Osteocyte (in vitro differentiated cells): ENCODE data around the gene CHGA. TPM values are rescaled to one million over a fixed set of nuclear protein-coding genes. Genes with fewer than 3 reads are reported as not detected.

Experiments
- DNase-seq: peaks from one replicate; pipeline ENCODE4 v3.0.0; 2021; ENCODE audit warnings: mixed read lengths; ENCODE audit not compliant: unreplicated experiment; ENCODE audit errors: extremely low spot score
- H3K27ac Mint-ChIP-seq: one replicate; pipeline ENCODE4 v1.8.0; 2021; ENCODE audit warnings: mild to moderate bottlenecking, mixed read lengths; ENCODE audit not compliant: unreplicated experiment
- H3K27me3 Mint-ChIP-seq: one replicate; pipeline ENCODE4 v1.8.0; 2021; ENCODE audit warnings: mixed read lengths; ENCODE audit not compliant: unreplicated experiment
- H3K36me3 Mint-ChIP-seq: one replicate; pipeline ENCODE4 v1.8.0; 2021; ENCODE audit warnings: mixed read lengths; ENCODE audit not compliant: unreplicated experiment
- H3K4me1 Mint-ChIP-seq: one replicate; pipeline ENCODE4 v1.8.0; 2021; ENCODE audit warnings: mixed read lengths; ENCODE audit not compliant: unreplicated experiment
- H3K4me3 Mint-ChIP-seq: one replicate; pipeline ENCODE4 v1.8.0; 2021; ENCODE audit warnings: mild to moderate bottlenecking, moderate library complexity, mixed read lengths; ENCODE audit not compliant: unreplicated experiment
- H3K9me3 Mint-ChIP-seq: one replicate; pipeline ENCODE4 v1.8.0; 2021; ENCODE audit warnings: mixed read lengths; ENCODE audit not compliant: unreplicated experiment
- total RNA-seq: library from RNA; stranded (reverse); gene quantifications from 2 replicates; pipeline ENCODE4 v1.2.1, GENCODE V29; 2021
- TF ChIP-seq, protein P1 (sequence below): fragments of 200-600 bp; sonication (generic); IDR thresholded peaks from 2 replicates; pipeline ENCODE4 v1.5.0; 2021; ENCODE audit warnings: antibody characterized with exemption, mild to moderate bottlenecking, moderate library complexity

Gene CHGA
- total RNA-seq, 1 donor from 2014 or later, result 0.27 TPM

DNA sequence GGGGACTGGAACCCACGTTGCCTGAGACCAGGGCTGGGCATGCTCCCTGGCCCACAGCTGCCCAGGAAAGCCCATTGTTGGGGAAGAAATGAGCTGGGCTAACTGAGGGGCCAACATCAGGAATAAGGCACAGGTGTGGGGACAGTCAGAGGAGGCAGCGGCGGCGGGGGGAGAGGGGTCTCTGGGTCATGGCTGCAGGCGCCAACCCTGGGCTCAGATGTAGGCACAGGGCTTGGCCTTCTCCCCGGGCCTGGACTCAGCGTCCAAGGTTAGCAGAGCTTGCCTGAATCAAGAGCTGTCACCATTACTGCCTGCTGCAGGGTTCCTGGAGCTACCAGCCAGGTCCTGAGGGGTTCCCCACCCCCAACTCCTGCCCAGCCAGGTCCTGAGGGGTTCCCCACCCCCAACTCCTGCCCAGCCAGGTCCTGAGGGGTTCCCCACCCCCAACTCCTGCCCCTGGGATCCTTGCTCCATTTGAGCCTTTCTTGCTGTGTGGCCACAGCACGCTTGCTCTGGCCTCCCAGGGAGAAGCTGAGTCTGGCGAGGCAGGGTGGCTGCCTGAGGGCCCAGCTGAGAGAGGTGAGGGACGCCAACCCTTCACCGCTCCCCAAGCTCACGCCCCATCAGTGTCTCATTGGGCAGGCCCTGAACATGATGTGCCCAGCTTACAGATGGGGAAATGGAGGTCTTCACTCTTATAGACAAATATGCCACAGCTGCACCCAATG, 6.2 kb downstream of the CHGA start:
- DNase-seq, result no peak
- no peaks in the 10 kb centered on the region for H3K4me1 Mint-ChIP-seq
- H3K9me3 Mint-ChIP-seq, result no peaks in the 10 kb centered on the region
- H3K4me3 Mint-ChIP-seq, result no peak overlapping the region
- peaks cover 17% of the 10 kb centered on the region for H3K27me3 Mint-ChIP-seq
- no peak overlapping the region for H3K27ac Mint-ChIP-seq
- TF ChIP-seq, protein P1, sequence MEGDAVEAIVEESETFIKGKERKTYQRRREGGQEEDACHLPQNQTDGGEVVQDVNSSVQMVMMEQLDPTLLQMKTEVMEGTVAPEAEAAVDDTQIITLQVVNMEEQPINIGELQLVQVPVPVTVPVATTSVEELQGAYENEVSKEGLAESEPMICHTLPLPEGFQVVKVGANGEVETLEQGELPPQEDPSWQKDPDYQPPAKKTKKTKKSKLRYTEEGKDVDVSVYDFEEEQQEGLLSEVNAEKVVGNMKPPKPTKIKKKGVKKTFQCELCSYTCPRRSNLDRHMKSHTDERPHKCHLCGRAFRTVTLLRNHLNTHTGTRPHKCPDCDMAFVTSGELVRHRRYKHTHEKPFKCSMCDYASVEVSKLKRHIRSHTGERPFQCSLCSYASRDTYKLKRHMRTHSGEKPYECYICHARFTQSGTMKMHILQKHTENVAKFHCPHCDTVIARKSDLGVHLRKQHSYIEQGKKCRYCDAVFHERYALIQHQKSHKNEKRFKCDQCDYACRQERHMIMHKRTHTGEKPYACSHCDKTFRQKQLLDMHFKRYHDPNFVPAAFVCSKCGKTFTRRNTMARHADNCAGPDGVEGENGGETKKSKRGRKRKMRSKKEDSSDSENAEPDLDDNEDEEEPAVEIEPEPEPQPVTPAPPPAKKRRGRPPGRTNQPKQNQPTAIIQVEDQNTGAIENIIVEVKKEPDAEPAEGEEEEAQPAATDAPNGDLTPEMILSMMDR, result no peak
- H3K36me3 Mint-ChIP-seq, result no peaks in the 10 kb centered on the region

DNA sequence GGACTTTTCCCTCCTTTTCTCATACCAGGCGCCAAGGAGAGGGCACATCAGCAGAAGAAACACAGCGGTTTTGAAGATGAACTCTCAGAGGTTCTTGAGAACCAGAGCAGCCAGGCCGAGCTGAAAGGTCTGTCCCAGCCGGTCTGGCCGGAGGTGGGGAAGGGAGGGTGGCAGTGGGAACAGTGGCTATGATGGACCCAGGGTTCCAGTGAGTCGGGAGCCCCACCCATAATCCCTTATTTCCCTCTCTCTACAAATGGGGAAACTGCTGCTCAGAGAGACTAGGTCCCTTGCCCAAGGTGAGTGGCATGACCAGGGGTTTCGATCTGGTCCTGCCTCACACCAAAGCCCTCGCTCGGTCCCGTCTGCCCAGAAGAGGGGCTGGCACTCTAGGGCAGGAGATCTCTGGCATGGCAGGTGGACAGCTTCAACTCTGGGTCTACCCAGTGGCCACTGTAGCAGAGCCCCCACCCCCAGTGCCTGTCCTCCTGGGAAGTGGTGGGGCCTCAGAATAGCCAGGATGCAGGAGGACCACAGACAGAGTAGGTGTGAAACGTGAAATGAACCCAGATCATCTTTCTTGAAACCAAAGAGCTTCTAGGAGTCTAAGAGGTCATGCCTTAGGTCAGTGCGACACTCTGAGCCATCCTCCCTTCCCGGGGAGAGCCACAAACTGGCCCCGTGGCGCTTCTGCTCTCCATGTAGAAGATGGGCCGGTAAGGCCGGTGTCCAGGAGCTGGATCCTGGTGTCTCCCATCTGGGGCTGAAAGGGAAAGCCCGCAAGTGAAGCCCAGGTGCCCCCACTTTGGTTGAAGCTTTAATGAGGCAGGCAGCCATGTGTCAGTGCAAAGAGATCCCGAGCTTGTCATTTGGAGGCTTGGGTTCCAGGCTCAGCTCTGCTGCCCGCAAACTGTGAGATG, 7.0 kb downstream of the CHGA start:
- H3K27ac Mint-ChIP-seq, result no peak overlapping the region
- H3K36me3 Mint-ChIP-seq, result no peaks in the 10 kb centered on the region
- no peaks in the 10 kb centered on the region for H3K4me1 Mint-ChIP-seq
- no peak for DNase-seq
- TF ChIP-seq, protein P1, result no peak
- H3K4me3 Mint-ChIP-seq, result no peak overlapping the region
- peaks cover 11% of the 10 kb centered on the region for H3K27me3 Mint-ChIP-seq
- H3K9me3 Mint-ChIP-seq, result no peaks in the 10 kb centered on the region

DNA sequence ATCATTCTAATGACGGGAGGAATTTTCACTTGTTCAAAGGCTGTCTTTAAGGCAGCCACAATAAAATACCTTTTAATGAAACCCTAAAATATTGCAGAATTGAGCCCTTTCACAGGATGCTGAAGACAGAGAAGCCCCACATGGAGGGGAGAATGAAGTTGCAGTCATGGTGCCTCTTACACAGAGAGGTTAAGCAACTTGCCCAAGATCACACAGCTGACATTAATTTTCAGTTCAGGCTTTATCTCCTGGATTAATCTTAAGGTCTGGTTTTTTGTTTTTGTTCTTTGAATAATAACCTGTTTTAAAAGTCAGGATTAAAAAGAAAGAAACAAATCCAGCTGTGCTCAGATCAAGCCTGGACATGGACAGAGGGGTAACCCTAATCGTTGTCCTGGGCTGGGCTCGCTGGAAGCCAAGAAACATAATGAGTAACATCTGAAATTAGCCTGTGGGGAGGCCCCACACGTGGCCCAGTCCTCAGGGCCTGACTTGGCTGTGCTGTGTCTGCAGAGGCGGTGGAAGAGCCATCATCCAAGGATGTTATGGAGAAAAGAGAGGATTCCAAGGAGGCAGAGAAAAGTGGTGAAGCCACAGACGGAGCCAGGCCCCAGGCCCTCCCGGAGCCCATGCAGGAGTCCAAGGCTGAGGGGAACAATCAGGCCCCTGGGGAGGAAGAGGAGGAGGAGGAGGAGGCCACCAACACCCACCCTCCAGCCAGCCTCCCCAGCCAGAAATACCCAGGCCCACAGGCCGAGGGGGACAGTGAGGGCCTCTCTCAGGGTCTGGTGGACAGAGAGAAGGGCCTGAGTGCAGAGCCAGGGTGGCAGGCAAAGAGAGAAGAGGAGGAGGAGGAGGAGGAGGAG, 8.0 kb downstream of the CHGA start:
- Mint-ChIP-seq H3K27ac (no peak overlapping the region), H3K36me3 (no peaks in the 10 kb centered on the region), H3K4me1 (no peaks in the 10 kb centered on the region), H3K9me3 (no peaks in the 10 kb centered on the region), H3K27me3 (peaks cover 8% of the 10 kb centered on the region), H3K4me3 (no peak overlapping the region)
- TF ChIP-seq, protein P1, result no peak
- no peak for DNase-seq

DNA sequence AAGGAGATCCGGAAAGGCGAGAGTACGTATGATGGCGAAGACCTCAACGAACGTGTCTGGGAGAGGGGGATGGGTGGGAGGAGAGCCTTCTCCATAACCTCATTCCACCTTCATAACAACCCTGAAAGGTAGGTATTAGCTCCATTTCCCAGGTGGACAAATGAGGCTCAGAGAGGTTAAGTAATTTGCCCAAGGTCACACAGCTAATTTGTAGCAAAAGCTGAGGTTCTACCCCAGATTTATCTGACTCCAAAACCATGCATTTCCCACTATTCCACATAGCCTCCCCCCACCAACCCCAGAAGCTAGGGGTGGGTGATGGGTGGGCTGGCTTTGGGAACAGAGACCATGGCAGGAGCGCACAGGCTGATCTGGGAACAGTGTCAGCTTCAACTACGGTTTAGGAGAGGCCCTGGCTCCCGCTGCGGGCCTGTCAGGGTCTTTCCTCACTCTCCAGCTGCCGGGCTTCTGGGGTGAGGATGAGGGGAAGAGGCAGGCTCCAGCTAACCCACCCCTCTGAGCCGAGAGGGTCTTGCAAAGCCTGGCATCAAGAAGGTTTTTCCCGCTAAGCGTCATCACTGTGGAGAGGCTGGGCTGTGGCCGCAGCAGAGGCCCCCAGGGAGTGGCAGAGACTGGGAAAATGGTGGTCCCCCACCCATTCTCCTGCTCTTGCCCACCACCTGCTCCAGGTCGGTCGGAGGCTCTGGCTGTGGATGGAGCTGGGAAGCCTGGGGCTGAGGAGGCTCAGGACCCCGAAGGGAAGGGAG, 8.9 kb downstream of the CHGA start:
- Mint-ChIP-seq H3K9me3 (no peaks in the 10 kb centered on the region), H3K4me3 (no peak overlapping the region), H3K36me3 (no peaks in the 10 kb centered on the region), H3K27me3 (peaks cover 2% of the 10 kb centered on the region), H3K4me1 (no peaks in the 10 kb centered on the region), H3K27ac (no peak overlapping the region)
- no peak for DNase-seq
- TF ChIP-seq, protein P1, result no peak
